A673 (cell line): ENCODE measurements around the gene GPR3.

ENCODE experiments used
- CTCF ChIP-seq: fragments of 300-800, 200-600 bp; sonication (generic); conservative IDR thresholded peaks from 2 replicates; pipeline ENCODE4 v1.5.1; 2017; ENCODE audit warnings: low read depth, mild to moderate bottlenecking, antibody characterized with exemption, low read length, moderate library complexity, mixed read lengths
- EZH2 ChIP-seq: fragments of 200-600 bp; sonication (generic); IDR thresholded peaks from 2 replicates; pipeline ENCODE4 v1.6.1; 2017; ENCODE audit warnings: borderline replicate concordance, low read depth, mild to moderate bottlenecking, mixed read lengths, antibody characterized with exemption, low read length; ENCODE audit not compliant: poor library complexity, severe bottlenecking

- TF ChIP-seq CTCF (no peak), EZH2 (no peak)
Observed at GRCh38 chr1:27412502-27412901, 20.1 kb downstream of the GPR3 start.
